ENCODE results near the gene GOLPH3.

The GOLPH3 gene

GRCh38 chr5:32099486-32100035 is 74.6 kb downstream of the GOLPH3 start:
- H3K4me1 ChIP-seq (ENCODE audit: control extremely low read depth in 1 of 4, control insufficient read depth in 4 of 4, insufficient read depth in 4 of 4, low read length in 3 of 4): peaks cover 0 to 2% (median 0%) of the 10 kb centered on the region in 4 experiments
- no peak for DNase-seq
- POLR2A ChIA-PET: no interaction called here
- peaks cover 23 to 83% (median 63%) of the 10 kb centered on the region in 4 experiments for H3K36me3 ChIP-seq (ENCODE audit: control insufficient read depth in 4 of 4, insufficient read depth in 4 of 4, low read length in 3 of 4)
- H3K4me3 ChIP-seq (ENCODE audit: control insufficient read depth in 1 of 7, extremely low read depth in 1 of 7, insufficient read depth in 4 of 7, low read depth in 2 of 7, low read length in 6 of 7): no peak overlapping the region
- no peaks in the 10 kb centered on the region for H3K9me3 ChIP-seq (ENCODE audit: control extremely low read depth in 1 of 5, control insufficient read depth in 4 of 5, insufficient read depth in 2 of 5, low read depth in 1 of 5, low read length in 4 of 5)
- no peak overlapping the region for H3K27ac ChIP-seq (ENCODE audit: insufficient read depth in 1 of 2, low read depth in 1 of 2, low read length in 2 of 2, poor library complexity in 1 of 2, severe bottlenecking in 2 of 2)
- CTCF ChIA-PET: interaction anchor here (0.9 to 2.4 kb wide), 4 partner anchors 8 to 23 kb away, joined by 3 to 8 read pairs (median 4); no protein-coding TSS in a partner anchor
- H3K27me3 ChIP-seq (replicated peaks in 2 of 5; ENCODE audit: control insufficient read depth in 4 of 5, insufficient read depth in 5 of 5, low read length in 4 of 5): no peaks in the 10 kb centered on the region
- WGBS (ENCODE audit: insufficient coverage): 73% methylated on average over 9 of the region's 9 CpGs

- Histone ChIP-seq H3K9me3 (ENCODE audit: control extremely low read depth in 1 of 5, control insufficient read depth in 4 of 5, insufficient read depth in 2 of 5, low read depth in 1 of 5, low read length in 4 of 5) (no peaks in the 10 kb centered on the region), H3K27ac (ENCODE audit: insufficient read depth in 1 of 2, low read depth in 1 of 2, low read length in 2 of 2, poor library complexity in 1 of 2, severe bottlenecking in 2 of 2) (no peak overlapping the region), H3K4me3 (ENCODE audit: control insufficient read depth in 1 of 7, extremely low read depth in 1 of 7, insufficient read depth in 4 of 7, low read depth in 2 of 7, low read length in 6 of 7) (no peak overlapping the region), H3K27me3 (replicated peaks in 2 of 5; ENCODE audit: control insufficient read depth in 4 of 5, insufficient read depth in 5 of 5, low read length in 4 of 5) (no peaks in the 10 kb centered on the region), H3K4me1 (ENCODE audit: control extremely low read depth in 1 of 4, control insufficient read depth in 4 of 4, insufficient read depth in 4 of 4, low read length in 3 of 4) (peaks cover 0 to 2% (median 0%) of the 10 kb centered on the region in 4 experiments), H3K36me3 (ENCODE audit: control insufficient read depth in 4 of 4, insufficient read depth in 4 of 4, low read length in 3 of 4) (peaks cover 23 to 81% (median 62%) of the 10 kb centered on the region in 4 experiments)
- POLR2A ChIA-PET: no interaction called here
- WGBS (ENCODE audit: insufficient coverage): 80% methylated on average over 1 of the region's 11 CpGs
- DNase-seq: no peak
- CTCF ChIA-PET: interaction anchor here (1.2 to 2.4 kb wide), 2 partner anchors 9 to 15 kb away, joined by 4 to 8 read pairs; no protein-coding TSS in a partner anchor
These were observed 75.2 kb downstream of the GOLPH3 start for GRCh38 chr5:32098890-32099310.

GRCh38 chr5:32098291-32098690 is 75.8 kb downstream of the GOLPH3 start:
- 86% methylated on average over 9 of the region's 9 CpGs for WGBS (ENCODE audit: insufficient coverage)
- no peak for DNase-seq
- ChIA-PET CTCF (interaction anchor here (2.4 kb wide), 1 partner anchor 10 kb away, joined by 8 read pairs; no protein-coding TSS in a partner anchor), POLR2A (no interaction called here)
- H3K27ac ChIP-seq (ENCODE audit: insufficient read depth in 1 of 2, low read depth in 1 of 2, low read length in 2 of 2, poor library complexity in 1 of 2, severe bottlenecking in 2 of 2): no peak overlapping the region
- H3K4me1 ChIP-seq (ENCODE audit: control extremely low read depth in 1 of 4, control insufficient read depth in 4 of 4, insufficient read depth in 4 of 4, low read length in 3 of 4): peaks cover 0 to 2% (median 0%) of the 10 kb centered on the region in 4 experiments
- H3K36me3 ChIP-seq (ENCODE audit: control insufficient read depth in 4 of 4, insufficient read depth in 4 of 4, low read length in 3 of 4): peaks cover 19 to 75% (median 57%) of the 10 kb centered on the region in 4 experiments
- no peaks in the 10 kb centered on the region for H3K27me3 ChIP-seq (replicated peaks in 2 of 5; ENCODE audit: control insufficient read depth in 4 of 5, insufficient read depth in 5 of 5, low read length in 4 of 5)
- no peak overlapping the region for H3K4me3 ChIP-seq (ENCODE audit: control insufficient read depth in 1 of 7, extremely low read depth in 1 of 7, insufficient read depth in 4 of 7, low read depth in 2 of 7, low read length in 6 of 7)
- no peaks in the 10 kb centered on the region for H3K9me3 ChIP-seq (ENCODE audit: control extremely low read depth in 1 of 5, control insufficient read depth in 4 of 5, insufficient read depth in 2 of 5, low read depth in 1 of 5, low read length in 4 of 5)

GRCh38 chr5:32096891-32097595 is 77.1 kb downstream of the GOLPH3 start:
- Histone ChIP-seq H3K27me3 (replicated peaks in 2 of 5; ENCODE audit: control insufficient read depth in 4 of 5, insufficient read depth in 5 of 5, low read length in 4 of 5) (no peaks in the 10 kb centered on the region), H3K9me3 (ENCODE audit: control extremely low read depth in 1 of 5, control insufficient read depth in 4 of 5, insufficient read depth in 2 of 5, low read depth in 1 of 5, low read length in 4 of 5) (no peaks in the 10 kb centered on the region), H3K36me3 (ENCODE audit: control insufficient read depth in 4 of 4, insufficient read depth in 4 of 4, low read length in 3 of 4) (peaks cover 19 to 63% (median 47%) of the 10 kb centered on the region in 4 experiments), H3K4me3 (ENCODE audit: control insufficient read depth in 1 of 7, extremely low read depth in 1 of 7, insufficient read depth in 4 of 7, low read depth in 2 of 7, low read length in 6 of 7) (no peak overlapping the region), H3K27ac (ENCODE audit: insufficient read depth in 1 of 2, low read depth in 1 of 2, low read length in 2 of 2, poor library complexity in 1 of 2, severe bottlenecking in 2 of 2) (no peak overlapping the region), H3K4me1 (ENCODE audit: control extremely low read depth in 1 of 4, control insufficient read depth in 4 of 4, insufficient read depth in 4 of 4, low read length in 3 of 4) (peaks cover 0 to 4% (median 0%) of the 10 kb centered on the region in 4 experiments)
- 100% methylated on average over 7 of the region's 10 CpGs for WGBS (ENCODE audit: insufficient coverage)
- POLR2A ChIA-PET: no interaction called here
- no peak for DNase-seq
- CTCF ChIA-PET: interaction anchor here (1.0 to 1.4 kb wide), 2 partner anchors 8 to 10 kb away, joined by 5 to 6 read pairs; no protein-coding TSS in a partner anchor

GRCh38 chr5:32095261-32095671 is 78.9 kb downstream of the GOLPH3 start:
- ChIA-PET CTCF (interaction anchor here (0.7 to 1.5 kb wide), 2 partner anchors 20 to 87 kb away, joined by 3 to 4 read pairs; no protein-coding TSS in a partner anchor), POLR2A (interaction anchor here (0.6 kb wide), 1 partner anchor 521 kb away, joined by 6 read pairs; no protein-coding TSS in a partner anchor)
- WGBS (ENCODE audit: insufficient coverage): 100% methylated on average over 4 of the region's 7 CpGs
- Histone ChIP-seq H3K27me3 (replicated peaks in 2 of 5; ENCODE audit: control insufficient read depth in 4 of 5, insufficient read depth in 5 of 5, low read length in 4 of 5) (no peaks in the 10 kb centered on the region), H3K36me3 (ENCODE audit: control insufficient read depth in 4 of 4, insufficient read depth in 4 of 4, low read length in 3 of 4) (peaks cover 19 to 60% (median 35%) of the 10 kb centered on the region in 4 experiments), H3K4me3 (ENCODE audit: control insufficient read depth in 1 of 7, extremely low read depth in 1 of 7, insufficient read depth in 4 of 7, low read depth in 2 of 7, low read length in 6 of 7) (no peak overlapping the region), H3K27ac (ENCODE audit: insufficient read depth in 1 of 2, low read depth in 1 of 2, low read length in 2 of 2, poor library complexity in 1 of 2, severe bottlenecking in 2 of 2) (no peak overlapping the region), H3K4me1 (ENCODE audit: control extremely low read depth in 1 of 4, control insufficient read depth in 4 of 4, insufficient read depth in 4 of 4, low read length in 3 of 4) (peaks cover 0 to 3% (median 0%) of the 10 kb centered on the region in 4 experiments), H3K9me3 (ENCODE audit: control extremely low read depth in 1 of 5, control insufficient read depth in 4 of 5, insufficient read depth in 2 of 5, low read depth in 1 of 5, low read length in 4 of 5) (no peaks in the 10 kb centered on the region)
- DNase-seq: no peak

- POLR2A ChIA-PET: no interaction called here
- Histone ChIP-seq H3K27me3 (replicated peaks in 2 of 5; ENCODE audit: control insufficient read depth in 4 of 5, insufficient read depth in 5 of 5, low read length in 4 of 5) (no peaks in the 10 kb centered on the region), H3K9me3 (ENCODE audit: control extremely low read depth in 1 of 5, control insufficient read depth in 4 of 5, insufficient read depth in 2 of 5, low read depth in 1 of 5, low read length in 4 of 5) (no peaks in the 10 kb centered on the region), H3K27ac (ENCODE audit: insufficient read depth in 1 of 2, low read depth in 1 of 2, low read length in 2 of 2, poor library complexity in 1 of 2, severe bottlenecking in 2 of 2) (no peak overlapping the region), H3K36me3 (ENCODE audit: control insufficient read depth in 4 of 4, insufficient read depth in 4 of 4, low read length in 3 of 4) (peaks cover 17 to 58% (median 32%) of the 10 kb centered on the region in 4 experiments), H3K4me3 (ENCODE audit: control insufficient read depth in 1 of 7, extremely low read depth in 1 of 7, insufficient read depth in 4 of 7, low read depth in 2 of 7, low read length in 6 of 7) (no peak overlapping the region), H3K4me1 (ENCODE audit: control extremely low read depth in 1 of 4, control insufficient read depth in 4 of 4, insufficient read depth in 4 of 4, low read length in 3 of 4) (peaks cover 0 to 3% (median 0%) of the 10 kb centered on the region in 4 experiments)
- 100% methylated on average over 4 of the region's 5 CpGs for WGBS (ENCODE audit: insufficient coverage)
- DNase-seq: no peak
- CTCF ChIA-PET: interaction anchor here (1.5 kb wide), 1 partner anchor 19 kb away, joined by 4 read pairs; no protein-coding TSS in a partner anchor
These were observed 79.4 kb downstream of the GOLPH3 start for GRCh38 chr5:32094691-32095090.
